Coronary artery (tissue), 2 donors: ENCODE data around the gene TMEM150B.

Experiments
- DNase-seq: peaks from one replicate; pipeline ENCODE4 v3.0.0-alpha.2; 2017; ENCODE audit warnings: low spot score
- H3K27ac ChIP-seq, 2 donors: fragments of 200-600 bp; sonication (generic); one replicate each; pipeline ENCODE4 v1.5.1; 2016 to 2019
- H3K4me3 ChIP-seq: fragments of 200-600 bp; sonication (generic); 2 replicates; pipeline ENCODE4 v1.5.1; 2016; ENCODE audit warnings: mild to moderate bottlenecking, moderate library complexity
- CTCF ChIP-seq: fragments of 200-600 bp; sonication (generic); IDR thresholded peaks from one replicate; pipeline ENCODE4 v1.5.1; 2019; ENCODE audit warnings: antibody characterized with exemption

Gene TMEM150B

GRCh38 chr19:55270172-55270942 lies 54.8 kb downstream of the TMEM150B start:
- TF ChIP-seq CTCF = no peak
- no peak for DNase-seq
- no peak overlapping the region for H3K27ac ChIP-seq
- H3K4me3 ChIP-seq = no peak overlapping the region

- DNase-seq = no peak
- no peak for TF ChIP-seq CTCF
- Histone ChIP-seq H3K4me3 (no peak overlapping the region), H3K27ac (no peak overlapping the region)
These were observed 55.8 kb downstream of the TMEM150B start for GRCh38 chr19:55269299-55269698.

GRCh38 chr19:55266840-55267239 lies 58.3 kb downstream of the TMEM150B start:
- Histone ChIP-seq H3K27ac (no peak overlapping the region), H3K4me3 (no peak overlapping the region)
- DNase-seq = no peak
- no peak for TF ChIP-seq CTCF

- Histone ChIP-seq H3K4me3 (no peak overlapping the region), H3K27ac (no peak overlapping the region)
- no peak for DNase-seq
- TF ChIP-seq CTCF = no peak
These were observed 58.7 kb downstream of the TMEM150B start for GRCh38 chr19:55266404-55266803.

GRCh38 chr19:55265723-55266386 lies 59.3 kb downstream of the TMEM150B start:
- no peak for DNase-seq
- H3K27ac ChIP-seq = no peak overlapping the region
- no peak for TF ChIP-seq CTCF
- H3K4me3 ChIP-seq = no peak overlapping the region

- TF ChIP-seq CTCF = no peak
- DNase-seq = no peak
- H3K27ac ChIP-seq = no peak overlapping the region
- H3K4me3 ChIP-seq = no peak overlapping the region
These were observed 60.0 kb downstream of the TMEM150B start for GRCh38 chr19:55265173-55265572.

GRCh38 chr19:55264531-55264930 lies 60.6 kb downstream of the TMEM150B start:
- DNase-seq = no peak
- Histone ChIP-seq H3K27ac (no peak overlapping the region), H3K4me3 (no peak overlapping the region)
- TF ChIP-seq CTCF = no peak
